Measurements from ENCODE around the gene CERS6.
A peak's percentile ranks its signal among the peaks of the same experiment; 100 is the strongest.

Gene CERS6

GRCh38 chr2:168780669-168781071 lies 324.6 kb downstream of the CERS6 start:
- H3K79me2 ChIP-seq = no peaks in the 10 kb centered on the region
- H3K9me3 ChIP-seq (ENCODE audit: control insufficient read depth, low read length) = no peaks in the 10 kb centered on the region
- no peak overlapping the region for H3K4me2 ChIP-seq (ENCODE audit: low read length)
- no peak overlapping the region for H3K9ac ChIP-seq
- H3K4me3 ChIP-seq (ENCODE audit: low read depth, low read length) = no peak overlapping the region
- peak overlapping the region; percentile 33 for H3K27ac ChIP-seq
- no peaks in the 10 kb centered on the region for H3K27me3 ChIP-seq (ENCODE audit: control insufficient read depth, insufficient read depth, low read length)
- H3K36me3 ChIP-seq (ENCODE audit: control insufficient read depth, insufficient read depth, low read length) = no peaks in the 10 kb centered on the region
- no peak for TF ChIP-seq CTCF (IDR thresholded peaks at IDR 0.05)
- H3K4me1 ChIP-seq = peaks cover 12% of the 10 kb centered on the region
- H2AFZ ChIP-seq = peak overlapping the region; percentile 3

GRCh38 chr2:168781191-168781817 lies 325.2 kb downstream of the CERS6 start:
- H2AFZ ChIP-seq = no peak overlapping the region
- H3K4me3 ChIP-seq (ENCODE audit: low read depth, low read length) = no peak overlapping the region
- H3K36me3 ChIP-seq (ENCODE audit: control insufficient read depth, insufficient read depth, low read length) = no peaks in the 10 kb centered on the region
- H3K4me2 ChIP-seq (ENCODE audit: low read length) = no peak overlapping the region
- no peak overlapping the region for H3K27ac ChIP-seq
- peaks cover 12% of the 10 kb centered on the region for H3K4me1 ChIP-seq
- H3K27me3 ChIP-seq (ENCODE audit: control insufficient read depth, insufficient read depth, low read length) = no peaks in the 10 kb centered on the region
- H3K9me3 ChIP-seq (ENCODE audit: control insufficient read depth, low read length) = no peaks in the 10 kb centered on the region
- H3K79me2 ChIP-seq = no peaks in the 10 kb centered on the region
- no peak for TF ChIP-seq CTCF (IDR thresholded peaks at IDR 0.05)
- no peak overlapping the region for H3K9ac ChIP-seq

- Histone ChIP-seq H3K79me2 (no peaks in the 10 kb centered on the region), H3K27me3 (ENCODE audit: control insufficient read depth, insufficient read depth, low read length) (no peaks in the 10 kb centered on the region), H3K9ac (no peak overlapping the region), H3K4me3 (ENCODE audit: low read depth, low read length) (no peak overlapping the region), H3K9me3 (ENCODE audit: control insufficient read depth, low read length) (no peaks in the 10 kb centered on the region), H3K4me1 (peaks cover 12% of the 10 kb centered on the region), H3K27ac (no peak overlapping the region), H2AFZ (peak overlapping the region; percentile 67), H3K4me2 (ENCODE audit: low read length) (no peak overlapping the region), H3K36me3 (ENCODE audit: control insufficient read depth, insufficient read depth, low read length) (no peaks in the 10 kb centered on the region)
- no peak for TF ChIP-seq CTCF (IDR thresholded peaks at IDR 0.05)
Observed at GRCh38 chr2:168782271-168782670, 326.2 kb downstream of the CERS6 start.

GRCh38 chr2:168784993-168785392 lies 328.9 kb downstream of the CERS6 start:
- no peak for TF ChIP-seq CTCF (IDR thresholded peaks at IDR 0.05)
- H3K27me3 ChIP-seq (ENCODE audit: control insufficient read depth, insufficient read depth, low read length) = no peaks in the 10 kb centered on the region
- H3K4me3 ChIP-seq (ENCODE audit: low read depth, low read length) = no peak overlapping the region
- H3K79me2 ChIP-seq = no peaks in the 10 kb centered on the region
- H3K4me1 ChIP-seq = peaks cover 12% of the 10 kb centered on the region
- H2AFZ ChIP-seq = no peak overlapping the region
- H3K36me3 ChIP-seq (ENCODE audit: control insufficient read depth, insufficient read depth, low read length) = no peaks in the 10 kb centered on the region
- H3K4me2 ChIP-seq (ENCODE audit: low read length) = no peak overlapping the region
- H3K27ac ChIP-seq = no peak overlapping the region
- H3K9ac ChIP-seq = no peak overlapping the region
- no peaks in the 10 kb centered on the region for H3K9me3 ChIP-seq (ENCODE audit: control insufficient read depth, low read length)

GRCh38 chr2:168787098-168787781 lies 331.2 kb downstream of the CERS6 start:
- TF ChIP-seq CTCF (IDR thresholded peaks at IDR 0.05) = no peak
- no peak overlapping the region for H3K4me3 ChIP-seq (ENCODE audit: low read depth, low read length)
- H3K9me3 ChIP-seq (ENCODE audit: control insufficient read depth, low read length) = no peaks in the 10 kb centered on the region
- no peaks in the 10 kb centered on the region for H3K27me3 ChIP-seq (ENCODE audit: control insufficient read depth, insufficient read depth, low read length)
- H3K27ac ChIP-seq = no peak overlapping the region
- H3K4me2 ChIP-seq (ENCODE audit: low read length) = no peak overlapping the region
- H2AFZ ChIP-seq = no peak overlapping the region
- no peaks in the 10 kb centered on the region for H3K79me2 ChIP-seq
- H3K36me3 ChIP-seq (ENCODE audit: control insufficient read depth, insufficient read depth, low read length) = no peaks in the 10 kb centered on the region
- H3K9ac ChIP-seq = no peak overlapping the region
- no peaks in the 10 kb centered on the region for H3K4me1 ChIP-seq

All from parathyroid adenoma (tissue), 2 donors.